Liver (tissue), 9 donors: ENCODE results near the gene ZRANB1. TPM values are rescaled to one million over a fixed set of nuclear protein-coding genes. Genes with fewer than 3 reads are reported as not detected.

Experiments
- DNase-seq: peaks from one replicate; pipeline ENCODE4 v3.0.0-alpha.2; 2017; ENCODE audit warnings: low spot score
- H3K27ac ChIP-seq, 2 donors: one replicate each; pipeline ENCODE4 v1.7.0; 2013; ENCODE audit warnings: inconsistent platforms in 2 of 2, low read length in 2 of 2, control low read depth in 1 of 2, low read depth in 1 of 2, mild to moderate bottlenecking in 1 of 2
- H3K27me3 ChIP-seq, 4 donors: one replicate each; pipeline versions ENCODE4 v1.6.1 to v1.7.0; 2013; ENCODE audit warnings: low read length in 3 of 4, inconsistent platforms in 1 of 4, mild to moderate bottlenecking in 1 of 4, moderate library complexity in 1 of 4; ENCODE audit not compliant: control insufficient read depth in 4 of 4, insufficient read depth in 4 of 4
- H3K36me3 ChIP-seq, 4 donors: one replicate each; pipeline versions ENCODE4 v1.6.1 to v1.7.0; 2013; ENCODE audit warnings: low read length in 3 of 4, mild to moderate bottlenecking in 3 of 4, low read depth in 1 of 4, moderate library complexity in 1 of 4; ENCODE audit not compliant: control insufficient read depth in 4 of 4, insufficient read depth in 3 of 4
- H3K4me1 ChIP-seq, 4 donors: one replicate each; pipeline versions ENCODE4 v1.6.1 to v1.7.0; 2013; ENCODE audit warnings: low read length in 3 of 4, mild to moderate bottlenecking in 3 of 4, moderate library complexity in 1 of 4; ENCODE audit not compliant: control insufficient read depth in 4 of 4, insufficient read depth in 4 of 4
- H3K4me3 ChIP-seq, 3 donors: one replicate each; pipeline versions ENCODE4 v1.6.1 to v1.7.0; 2013; ENCODE audit warnings: low read length in 3 of 3, control low read depth in 1 of 3, low read depth in 1 of 3, mild to moderate bottlenecking in 1 of 3
- H3K9ac ChIP-seq, 2 donors: one replicate each; pipeline ENCODE4 v1.7.0; 2013; ENCODE audit warnings: low read length in 2 of 2, mild to moderate bottlenecking in 2 of 2, moderate library complexity in 2 of 2, control low read depth in 1 of 2, low read depth in 1 of 2
- H3K9me3 ChIP-seq, 4 donors: one replicate each; pipeline versions ENCODE4 v1.6.1 to v1.7.0; 2013; ENCODE audit warnings: low read length in 3 of 4; ENCODE audit not compliant: control insufficient read depth in 4 of 4
- EGR1 ChIP-seq, 2 donors: IDR thresholded peaks; 2 replicates each; pipeline ENCODE4 v1.6.1; 2016 to 2018; ENCODE audit warnings: antibody characterized with exemption in 2 of 2, low read depth in 2 of 2
- FOXA1 ChIP-seq: IDR thresholded peaks from 2 replicates; pipeline ENCODE4 v1.6.1; 2016; ENCODE audit warnings: antibody characterized with exemption
- FOXA2 ChIP-seq: IDR thresholded peaks from 2 replicates; pipeline ENCODE4 v1.6.1; 2016; ENCODE audit warnings: antibody characterized with exemption
- GABPA ChIP-seq, 2 donors: IDR thresholded peaks in 1 of 2; conservative IDR thresholded peaks in 1 of 2; 2 replicates each; pipeline ENCODE4 v1.6.1; 2016; ENCODE audit warnings: antibody characterized with exemption in 2 of 2, mild to moderate bottlenecking in 1 of 2, moderate library complexity in 1 of 2
- HNF4A ChIP-seq, 2 donors: conservative IDR thresholded peaks; 2 replicates each; pipeline ENCODE4 v1.6.1; 2016; ENCODE audit warnings: antibody characterized with exemption in 2 of 2, mild to moderate bottlenecking in 2 of 2
- HNF4G ChIP-seq: IDR thresholded peaks from 2 replicates; pipeline ENCODE4 v1.6.1; 2016; ENCODE audit warnings: antibody characterized with exemption
- JUND ChIP-seq, 2 donors: IDR thresholded peaks; 2 replicates each; pipeline ENCODE4 v1.6.1; 2016; ENCODE audit warnings: antibody characterized with exemption in 2 of 2
- NR2F2 ChIP-seq: IDR thresholded peaks from 2 replicates; pipeline ENCODE4 v1.6.1; 2016; ENCODE audit warnings: antibody characterized with exemption
- RAD21 ChIP-seq, 2 donors: IDR thresholded peaks; 2 replicates each; pipeline ENCODE4 v1.6.1; 2016; ENCODE audit warnings: antibody characterized with exemption in 2 of 2, mild to moderate bottlenecking in 2 of 2
- REST ChIP-seq: IDR thresholded peaks from 2 replicates; pipeline ENCODE4 v1.6.1; 2016; ENCODE audit warnings: antibody characterized with exemption, mild to moderate bottlenecking
- RXRA ChIP-seq, 2 donors: IDR thresholded peaks; 2 replicates each; pipeline ENCODE4 v1.6.1; 2017 to 2018; ENCODE audit warnings: antibody characterized with exemption in 2 of 2, mild to moderate bottlenecking in 1 of 2
- SP1 ChIP-seq: IDR thresholded peaks from 2 replicates; pipeline ENCODE4 v1.6.1; 2018; ENCODE audit warnings: antibody characterized with exemption, mild to moderate bottlenecking
- TAF1 ChIP-seq: conservative IDR thresholded peaks from 2 replicates; pipeline ENCODE4 v1.6.1; 2016; ENCODE audit warnings: antibody characterized with exemption, mild to moderate bottlenecking
- YY1 ChIP-seq: IDR thresholded peaks from 2 replicates; pipeline ENCODE4 v1.6.1; 2016; ENCODE audit warnings: antibody characterized with exemption, mild to moderate bottlenecking
- WGBS: extraction: QIAGEN DNeasy Blood & Tissue Kit; methylation state at CpG from one replicate; pipeline ENCODE4 v1.1.7; 2013; 5-methylcytosine and 5-hydroxymethylcytosine counted together
- polyA plus RNA-seq, 2 donors: library from polyadenylated mRNA; stranded (reverse) in 1 of 2; unstranded in 1 of 2; fragments of 200-250 nt in 1 of 2; fragments of >200 nt in 1 of 2; fragmentation: Nextera tagmentation in 1 of 2; extraction: Ambion mirVana in 1 of 2; gene quantifications; one replicate each; pipeline versions ENCODE4 v1.2.1 to v1.2.3, GENCODE V29; 2013 to 2015
- total RNA-seq, 2 donors: library from RNA; depleted of rRNA; stranded (reverse); fragments of >200 nt; gene quantifications; one replicate each; pipeline ENCODE4 v1.2.3, GENCODE V29; 2014
- TF ChIP-seq, protein P1 (sequence below): IDR thresholded peaks from 2 replicates; pipeline ENCODE4 v1.6.1; 2016; ENCODE audit warnings: antibody characterized with exemption
- TF ChIP-seq, protein P2 (sequence below): IDR thresholded peaks from 2 replicates; pipeline ENCODE4 v1.6.1; 2016; ENCODE audit warnings: antibody characterized with exemption
- TF ChIP-seq, protein P3 (sequence below): fragments of 150-350 bp; IDR thresholded peaks from 2 replicates; pipeline ENCODE4 v1.5.1; 2017; ENCODE audit warnings: improper control_type of control experiment, low read depth, low read length; ENCODE audit not compliant: missing input control
- TF ChIP-seq, protein P4 (sequence below): IDR thresholded peaks from 2 replicates; pipeline ENCODE4 v1.6.1; 2016; ENCODE audit warnings: antibody characterized with exemption
- donor health status: healthy.
- donor health status: healthy.
- donor health status: healthy.
- donor health status: healthy.
- donor health status: healthy.

The ZRANB1 gene
- total and polyA plus RNA-seq, 4 donors = 6.2 to 32.5 (median 14.4) TPM

DNA sequence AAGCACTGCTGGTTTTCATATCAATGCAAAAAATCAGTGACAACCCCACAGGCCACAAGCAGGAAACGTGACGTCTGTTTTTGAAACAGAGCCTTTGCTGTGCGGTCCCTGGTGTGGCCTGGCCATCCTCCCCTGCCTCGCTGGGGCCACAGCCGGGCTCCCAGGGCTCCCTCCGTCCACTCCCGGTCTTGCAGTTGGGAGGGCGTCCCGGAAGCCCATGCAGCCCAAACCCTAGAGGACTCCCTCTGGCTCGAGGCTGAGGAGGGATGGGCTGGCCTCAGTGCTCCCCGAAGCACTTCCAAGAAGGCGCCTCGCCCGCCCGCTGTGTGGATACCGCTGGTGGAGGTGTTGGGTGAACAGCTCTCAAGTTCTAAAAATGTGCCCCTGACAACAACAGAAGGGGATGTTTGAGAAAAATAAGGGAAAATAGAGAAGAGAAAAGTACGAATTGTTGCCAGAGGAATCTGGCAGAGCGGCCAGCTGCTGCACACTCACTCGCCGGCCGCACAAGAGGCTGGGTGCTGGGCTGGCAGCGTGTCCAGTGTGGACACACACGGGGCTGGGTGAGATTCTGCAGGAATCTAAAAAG, 73.5 kb downstream of the ZRANB1 start:
- TF ChIP-seq, protein P1, sequence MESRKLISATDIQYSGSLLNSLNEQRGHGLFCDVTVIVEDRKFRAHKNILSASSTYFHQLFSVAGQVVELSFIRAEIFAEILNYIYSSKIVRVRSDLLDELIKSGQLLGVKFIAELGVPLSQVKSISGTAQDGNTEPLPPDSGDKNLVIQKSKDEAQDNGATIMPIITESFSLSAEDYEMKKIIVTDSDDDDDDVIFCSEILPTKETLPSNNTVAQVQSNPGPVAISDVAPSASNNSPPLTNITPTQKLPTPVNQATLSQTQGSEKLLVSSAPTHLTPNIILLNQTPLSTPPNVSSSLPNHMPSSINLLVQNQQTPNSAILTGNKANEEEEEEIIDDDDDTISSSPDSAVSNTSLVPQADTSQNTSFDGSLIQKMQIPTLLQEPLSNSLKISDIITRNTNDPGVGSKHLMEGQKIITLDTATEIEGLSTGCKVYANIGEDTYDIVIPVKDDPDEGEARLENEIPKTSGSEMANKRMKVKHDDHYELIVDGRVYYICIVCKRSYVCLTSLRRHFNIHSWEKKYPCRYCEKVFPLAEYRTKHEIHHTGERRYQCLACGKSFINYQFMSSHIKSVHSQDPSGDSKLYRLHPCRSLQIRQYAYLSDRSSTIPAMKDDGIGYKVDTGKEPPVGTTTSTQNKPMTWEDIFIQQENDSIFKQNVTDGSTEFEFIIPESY = no peak
- TF ChIP-seq REST (no peak), HNF4A (conservative IDR thresholded peaks at IDR 0.05) (no peak), FOXA2 (no peak), RAD21 (IDR thresholded peaks at IDR 0.05) (no peak), JUND (IDR thresholded peaks at IDR 0.05) (no peak), YY1 (no peak), HNF4G (no peak), NR2F2 (no peak), RXRA (IDR thresholded peaks at IDR 0.05) (no peak), GABPA (IDR thresholded peaks at IDR 0.05 in 1 of 2, conservative IDR thresholded peaks at IDR 0.05 in 1 of 2) (no peak), TAF1 (no peak), SP1 (no peak), FOXA1 (no peak), EGR1 (IDR thresholded peaks at IDR 0.05; ENCODE audit: low read depth in 2 of 2) (no peak)
- TF ChIP-seq, protein P2, sequence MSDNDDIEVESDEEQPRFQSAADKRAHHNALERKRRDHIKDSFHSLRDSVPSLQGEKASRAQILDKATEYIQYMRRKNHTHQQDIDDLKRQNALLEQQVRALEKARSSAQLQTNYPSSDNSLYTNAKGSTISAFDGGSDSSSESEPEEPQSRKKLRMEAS = no peak
- TF ChIP-seq, protein P3, sequence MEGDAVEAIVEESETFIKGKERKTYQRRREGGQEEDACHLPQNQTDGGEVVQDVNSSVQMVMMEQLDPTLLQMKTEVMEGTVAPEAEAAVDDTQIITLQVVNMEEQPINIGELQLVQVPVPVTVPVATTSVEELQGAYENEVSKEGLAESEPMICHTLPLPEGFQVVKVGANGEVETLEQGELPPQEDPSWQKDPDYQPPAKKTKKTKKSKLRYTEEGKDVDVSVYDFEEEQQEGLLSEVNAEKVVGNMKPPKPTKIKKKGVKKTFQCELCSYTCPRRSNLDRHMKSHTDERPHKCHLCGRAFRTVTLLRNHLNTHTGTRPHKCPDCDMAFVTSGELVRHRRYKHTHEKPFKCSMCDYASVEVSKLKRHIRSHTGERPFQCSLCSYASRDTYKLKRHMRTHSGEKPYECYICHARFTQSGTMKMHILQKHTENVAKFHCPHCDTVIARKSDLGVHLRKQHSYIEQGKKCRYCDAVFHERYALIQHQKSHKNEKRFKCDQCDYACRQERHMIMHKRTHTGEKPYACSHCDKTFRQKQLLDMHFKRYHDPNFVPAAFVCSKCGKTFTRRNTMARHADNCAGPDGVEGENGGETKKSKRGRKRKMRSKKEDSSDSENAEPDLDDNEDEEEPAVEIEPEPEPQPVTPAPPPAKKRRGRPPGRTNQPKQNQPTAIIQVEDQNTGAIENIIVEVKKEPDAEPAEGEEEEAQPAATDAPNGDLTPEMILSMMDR = no peak
- TF ChIP-seq, protein P4, sequence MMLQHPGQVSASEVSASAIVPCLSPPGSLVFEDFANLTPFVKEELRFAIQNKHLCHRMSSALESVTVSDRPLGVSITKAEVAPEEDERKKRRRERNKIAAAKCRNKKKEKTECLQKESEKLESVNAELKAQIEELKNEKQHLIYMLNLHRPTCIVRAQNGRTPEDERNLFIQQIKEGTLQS = no peak
- no peak for DNase-seq
- H3K9me3 ChIP-seq = peaks cover 0 to 2% (median 0%) of the 10 kb centered on the region in 4 donors
- H3K27ac ChIP-seq = peak overlapping the region in 1 of 2 donors; percentile 17
- H3K27me3 ChIP-seq = no peaks in the 10 kb centered on the region
- H3K4me3 ChIP-seq = no peak overlapping the region
- peaks cover 0 to 4% (median 2%) of the 10 kb centered on the region in 4 donors for H3K4me1 ChIP-seq
- 79% methylated on average over 23 of the region's 23 CpGs for WGBS
- H3K9ac ChIP-seq = no peak overlapping the region
- no peaks in the 10 kb centered on the region for H3K36me3 ChIP-seq
